ENCODE results near the gene GOLGA8B. TPM values are rescaled to one million over a fixed set of nuclear protein-coding genes. Genes with fewer than 3 reads are reported as not detected.
"Not testable (repeated sequence)": the region's sequence is repeated elsewhere in the genome, so short reads cannot be mapped to it uniquely, and the experiment has no call there.

GOLGA8B gene, protein sequence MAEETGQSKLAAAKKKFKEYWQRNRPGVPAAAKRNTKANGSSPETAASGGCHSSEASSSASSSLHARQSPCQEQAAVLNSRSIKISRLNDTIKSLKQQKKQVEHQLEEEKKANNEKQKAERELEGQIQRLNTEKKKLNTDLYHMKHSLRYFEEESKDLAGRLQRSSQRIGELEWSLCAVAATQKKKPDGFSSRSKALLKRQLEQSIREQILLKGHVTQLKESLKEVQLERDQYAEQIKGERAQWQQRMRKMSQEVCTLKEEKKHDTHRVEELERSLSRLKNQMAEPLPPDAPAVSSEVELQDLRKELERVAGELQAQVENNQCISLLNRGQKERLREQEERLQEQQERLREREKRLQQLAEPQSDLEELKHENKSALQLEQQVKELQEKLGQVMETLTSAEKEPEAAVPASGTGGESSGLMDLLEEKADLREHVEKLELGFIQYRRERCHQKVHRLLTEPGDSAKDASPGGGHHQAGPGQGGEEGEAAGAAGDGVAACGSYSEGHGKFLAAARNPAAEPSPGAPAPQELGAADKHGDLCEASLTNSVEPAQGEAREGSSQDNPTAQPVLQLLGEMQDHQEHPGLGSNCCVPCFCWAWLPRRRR
- total RNA-seq, result 10 to 100 TPM; 17.2 to 75.3 (median 22.7) TPM
- long read RNA-seq, donor 1, partial matches to known transcripts, result 36 of 39 reads
- long read RNA-seq, donor 1, other reads (novel, unspliced or antisense), result 3 of 39 reads
- long read RNA-seq, donor 2, partial matches to known transcripts, result 1 of 2 reads
- long read RNA-seq, donor 2, other reads (novel, unspliced or antisense), result 1 of 2 reads

DNA sequence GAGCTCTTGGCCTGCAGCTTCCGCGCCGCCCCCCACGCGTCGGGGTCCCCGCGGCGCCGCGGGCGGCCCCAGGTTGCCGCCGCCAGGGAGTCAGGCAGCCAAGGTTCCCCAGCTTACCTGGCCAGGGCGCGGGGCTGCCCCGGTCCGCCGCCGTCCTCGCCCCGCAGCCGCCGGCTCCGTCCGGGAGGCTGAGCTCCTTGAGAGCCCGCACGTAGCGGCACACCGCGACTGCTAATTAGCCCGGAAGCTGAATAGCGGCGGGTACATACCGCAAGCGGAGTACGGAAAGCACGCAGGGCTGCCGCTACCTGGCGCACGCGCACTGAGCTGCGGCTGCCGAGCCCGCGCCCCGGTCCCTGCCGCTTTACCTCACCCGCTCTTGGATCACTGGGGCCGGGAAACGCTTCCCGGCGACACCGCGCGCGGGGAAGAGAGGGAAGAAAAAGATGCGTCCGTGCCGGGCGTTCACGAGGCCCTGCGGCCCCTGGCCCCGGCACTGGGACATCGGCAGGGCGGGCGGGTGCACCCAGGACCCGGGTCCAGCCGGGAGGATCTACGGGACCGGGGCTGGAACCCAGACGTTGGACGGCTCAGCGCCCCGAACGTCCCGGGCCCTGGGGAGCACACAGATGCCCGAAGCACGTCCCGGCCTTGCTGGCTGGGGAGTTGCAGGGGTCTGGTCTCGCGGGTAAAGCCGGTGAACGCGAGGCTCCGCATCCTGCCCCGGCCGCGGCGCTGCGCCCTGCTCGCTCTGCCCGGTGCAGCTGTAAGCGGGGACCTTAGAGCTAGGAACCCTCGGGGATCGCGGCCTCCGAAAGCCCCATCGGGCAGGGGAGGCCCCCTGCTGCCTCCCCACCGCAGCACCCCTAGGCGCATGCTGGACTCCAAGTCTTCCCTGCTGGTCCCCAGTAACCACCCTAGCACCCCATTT, at the start of gene GOLGA8B:
GOLGA8B (minus strand) TSS at position 253 of the 931 bp plus-strand sequence. CDS start 47,739 bp downstream, outside the sequence.
- intact Hi-C loops (cut with DNase I, micrococcal nuclease), result no loop called here

DNA sequence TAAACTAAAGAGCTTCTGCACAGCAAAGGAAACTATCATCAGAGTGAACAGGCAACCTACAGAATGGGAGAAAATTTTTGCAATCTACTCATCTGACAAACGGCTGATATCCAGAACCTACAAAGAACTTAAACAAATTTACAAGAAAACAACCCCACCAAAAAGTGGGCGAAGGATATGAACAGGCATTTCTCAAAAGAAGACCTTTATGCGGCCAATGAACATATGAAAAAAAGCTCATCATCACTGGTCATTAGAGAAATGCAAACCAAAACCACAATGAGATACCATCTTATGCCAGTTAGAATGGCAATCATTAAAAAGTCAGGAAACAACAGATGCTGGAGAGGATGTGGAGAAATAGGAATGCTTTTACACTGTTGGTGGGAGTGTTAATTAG, 49.7 kb upstream of the GOLGA8B start:
- ATAC-seq; H3K4me3 ChIP-seq; H3K4me1 ChIP-seq (ENCODE audit: low read depth); H3K36me3 ChIP-seq (ENCODE audit: low read depth); DNase-seq; H3K9me3 ChIP-seq; intact Hi-C loops (cut with DNase I, micrococcal nuclease): not testable (repeated sequence)

More for the DNA sequence above, at the start of gene GOLGA8B:
- TF ChIP-seq, protein P1, sequence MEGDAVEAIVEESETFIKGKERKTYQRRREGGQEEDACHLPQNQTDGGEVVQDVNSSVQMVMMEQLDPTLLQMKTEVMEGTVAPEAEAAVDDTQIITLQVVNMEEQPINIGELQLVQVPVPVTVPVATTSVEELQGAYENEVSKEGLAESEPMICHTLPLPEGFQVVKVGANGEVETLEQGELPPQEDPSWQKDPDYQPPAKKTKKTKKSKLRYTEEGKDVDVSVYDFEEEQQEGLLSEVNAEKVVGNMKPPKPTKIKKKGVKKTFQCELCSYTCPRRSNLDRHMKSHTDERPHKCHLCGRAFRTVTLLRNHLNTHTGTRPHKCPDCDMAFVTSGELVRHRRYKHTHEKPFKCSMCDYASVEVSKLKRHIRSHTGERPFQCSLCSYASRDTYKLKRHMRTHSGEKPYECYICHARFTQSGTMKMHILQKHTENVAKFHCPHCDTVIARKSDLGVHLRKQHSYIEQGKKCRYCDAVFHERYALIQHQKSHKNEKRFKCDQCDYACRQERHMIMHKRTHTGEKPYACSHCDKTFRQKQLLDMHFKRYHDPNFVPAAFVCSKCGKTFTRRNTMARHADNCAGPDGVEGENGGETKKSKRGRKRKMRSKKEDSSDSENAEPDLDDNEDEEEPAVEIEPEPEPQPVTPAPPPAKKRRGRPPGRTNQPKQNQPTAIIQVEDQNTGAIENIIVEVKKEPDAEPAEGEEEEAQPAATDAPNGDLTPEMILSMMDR (IDR thresholded peaks at IDR 0.05), result no peak
- Histone ChIP-seq H3K4me1 (ENCODE audit: low read depth) (peaks cover 5% of the 10 kb centered on the region), H3K4me3 (peak within 1 kb of the TSS; percentile 40), H3K36me3 (ENCODE audit: low read depth) (no peaks in the 10 kb centered on the region), H3K9me3 (no peaks in the 10 kb centered on the region)
- peak; percentile 92 for ATAC-seq
- peak; percentile 76 to 83 (median 80) for DNase-seq

DNA sequence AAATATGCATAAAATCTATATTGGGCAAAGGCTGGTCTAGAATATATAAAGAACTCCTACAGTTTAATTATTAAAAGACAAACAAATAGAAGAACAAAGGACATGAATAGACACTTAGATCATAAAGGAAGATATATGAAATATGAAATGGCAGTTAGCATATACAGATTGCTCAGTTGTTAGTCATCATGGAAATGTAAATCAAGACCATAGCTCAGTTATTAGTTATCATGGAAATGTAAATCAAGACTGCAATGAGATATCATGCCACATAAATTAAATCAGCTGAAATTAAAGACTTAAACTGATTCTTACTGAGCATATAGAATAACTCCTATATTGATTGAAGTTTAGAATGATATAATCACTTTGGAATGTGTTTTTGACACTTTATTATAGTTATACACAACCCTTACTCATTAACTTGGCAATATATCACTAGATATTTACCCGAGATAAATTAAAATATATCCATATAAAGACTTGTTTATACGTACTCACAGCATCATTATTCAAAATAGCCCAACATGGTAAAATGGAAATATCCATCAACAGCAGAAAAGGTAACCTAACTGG, 45.2 kb upstream of the GOLGA8B start:
- TF ChIP-seq, protein P1 (IDR thresholded peaks at IDR 0.05), result no peak
- no peak overlapping the region for H3K4me3 ChIP-seq
- intact Hi-C loops (cut with DNase I, micrococcal nuclease), result loop anchor here in 1 of 2 donors (10.0 kb wide), 1 partner anchor 286 kb away; no protein-coding TSS in a partner anchor
- H3K9me3 ChIP-seq, result no peaks in the 10 kb centered on the region
- no peaks in the 10 kb centered on the region for H3K36me3 ChIP-seq (ENCODE audit: low read depth)
- ATAC-seq (no peak), DNase-seq (no peak)
- H3K4me1 ChIP-seq (ENCODE audit: low read depth), result no peaks in the 10 kb centered on the region

DNA sequence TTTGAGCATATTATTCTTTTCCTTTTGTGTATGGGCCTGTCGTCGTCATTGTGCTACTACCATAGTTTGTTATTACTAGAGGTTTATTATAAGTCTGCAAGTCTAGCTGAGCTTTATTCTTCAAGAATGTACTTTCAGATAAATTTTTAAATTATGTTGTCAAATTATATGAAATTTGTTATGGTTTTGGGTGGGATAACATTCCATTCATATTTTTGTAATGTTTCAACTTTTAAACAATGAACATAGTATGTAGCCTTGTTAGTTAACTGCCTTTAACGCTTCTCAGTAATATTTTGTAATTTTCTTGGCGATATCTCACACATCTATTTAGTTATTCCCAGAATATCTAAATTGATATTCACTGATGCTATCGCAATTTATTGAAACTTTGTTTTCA, 41.6 kb upstream of the GOLGA8B start:
- H3K36me3 ChIP-seq (ENCODE audit: low read depth), result no peaks in the 10 kb centered on the region

DNA sequence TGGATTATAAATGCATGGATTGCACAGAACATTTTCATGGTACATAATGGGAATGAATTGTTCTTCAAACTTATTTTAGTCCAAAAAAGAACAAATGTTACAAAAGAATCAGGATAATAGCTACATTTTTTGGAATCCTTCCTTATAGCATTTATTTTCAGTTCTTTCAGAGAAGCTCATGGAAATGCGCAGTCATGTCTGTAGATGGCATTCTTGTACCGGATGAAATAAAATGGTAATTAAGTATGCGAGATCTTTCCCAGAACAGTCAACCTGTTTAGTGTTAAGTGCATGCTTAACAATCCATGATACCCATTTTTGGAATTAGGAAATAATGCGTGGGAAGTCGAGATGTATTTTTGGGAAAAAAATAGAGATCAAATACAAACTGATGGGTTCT, 38.2 kb upstream of the GOLGA8B start:
- Histone ChIP-seq H3K4me3 (no peak overlapping the region), H3K4me1 (ENCODE audit: low read depth) (no peaks in the 10 kb centered on the region), H3K36me3 (ENCODE audit: low read depth) (no peaks in the 10 kb centered on the region), H3K9me3 (no peaks in the 10 kb centered on the region)
- TF ChIP-seq, protein P1 (IDR thresholded peaks at IDR 0.05), result no peak
- no peak for ATAC-seq
- no peak for DNase-seq
- intact Hi-C loops (cut with DNase I, micrococcal nuclease), result loop anchor here in 1 of 2 donors (10.0 kb wide), 1 partner anchor 293 kb away; no protein-coding TSS in a partner anchor

More for the DNA sequence above, 41.6 kb upstream of the GOLGA8B start:
- H3K9me3 ChIP-seq, result no peaks in the 10 kb centered on the region
- TF ChIP-seq, protein P1 (IDR thresholded peaks at IDR 0.05), result no peak
- DNase-seq (no peak), ATAC-seq (no peak)
- intact Hi-C loops (cut with DNase I, micrococcal nuclease), result loop anchor here in 1 of 2 donors (10.0 kb wide), 1 partner anchor 290 kb away; no protein-coding TSS in a partner anchor
- no peak overlapping the region for H3K4me3 ChIP-seq
- H3K4me1 ChIP-seq (ENCODE audit: low read depth), result no peaks in the 10 kb centered on the region
